NCI-H524 treated with DMSO at 0.1 percent for 48 hours (cell line): ENCODE results near the gene SGSM1.

Experiments
- DNase-seq: peaks from one replicate; lab custom pipeline; 2025; lab: John Stamatoyannopoulos, UW

Gene SGSM1, protein sequence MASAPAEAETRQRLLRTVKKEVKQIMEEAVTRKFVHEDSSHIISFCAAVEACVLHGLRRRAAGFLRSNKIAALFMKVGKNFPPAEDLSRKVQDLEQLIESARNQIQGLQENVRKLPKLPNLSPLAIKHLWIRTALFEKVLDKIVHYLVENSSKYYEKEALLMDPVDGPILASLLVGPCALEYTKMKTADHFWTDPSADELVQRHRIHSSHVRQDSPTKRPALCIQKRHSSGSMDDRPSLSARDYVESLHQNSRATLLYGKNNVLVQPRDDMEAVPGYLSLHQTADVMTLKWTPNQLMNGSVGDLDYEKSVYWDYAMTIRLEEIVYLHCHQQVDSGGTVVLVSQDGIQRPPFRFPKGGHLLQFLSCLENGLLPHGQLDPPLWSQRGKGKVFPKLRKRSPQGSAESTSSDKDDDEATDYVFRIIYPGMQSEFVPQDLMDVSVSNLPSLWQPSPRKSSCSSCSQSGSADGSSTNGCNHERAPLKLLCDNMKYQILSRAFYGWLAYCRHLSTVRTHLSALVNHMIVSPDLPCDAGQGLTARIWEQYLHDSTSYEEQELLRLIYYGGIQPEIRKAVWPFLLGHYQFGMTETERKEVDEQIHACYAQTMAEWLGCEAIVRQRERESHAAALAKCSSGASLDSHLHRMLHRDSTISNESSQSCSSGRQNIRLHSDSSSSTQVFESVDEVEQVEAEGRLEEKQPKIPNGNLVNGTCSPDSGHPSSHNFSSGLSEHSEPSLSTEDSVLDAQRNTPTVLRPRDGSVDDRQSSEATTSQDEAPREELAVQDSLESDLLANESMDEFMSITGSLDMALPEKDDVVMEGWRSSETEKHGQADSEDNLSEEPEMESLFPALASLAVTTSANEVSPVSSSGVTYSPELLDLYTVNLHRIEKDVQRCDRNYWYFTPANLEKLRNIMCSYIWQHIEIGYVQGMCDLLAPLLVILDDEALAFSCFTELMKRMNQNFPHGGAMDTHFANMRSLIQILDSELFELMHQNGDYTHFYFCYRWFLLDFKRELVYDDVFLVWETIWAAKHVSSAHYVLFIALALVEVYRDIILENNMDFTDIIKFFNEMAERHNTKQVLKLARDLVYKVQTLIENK

DNA sequence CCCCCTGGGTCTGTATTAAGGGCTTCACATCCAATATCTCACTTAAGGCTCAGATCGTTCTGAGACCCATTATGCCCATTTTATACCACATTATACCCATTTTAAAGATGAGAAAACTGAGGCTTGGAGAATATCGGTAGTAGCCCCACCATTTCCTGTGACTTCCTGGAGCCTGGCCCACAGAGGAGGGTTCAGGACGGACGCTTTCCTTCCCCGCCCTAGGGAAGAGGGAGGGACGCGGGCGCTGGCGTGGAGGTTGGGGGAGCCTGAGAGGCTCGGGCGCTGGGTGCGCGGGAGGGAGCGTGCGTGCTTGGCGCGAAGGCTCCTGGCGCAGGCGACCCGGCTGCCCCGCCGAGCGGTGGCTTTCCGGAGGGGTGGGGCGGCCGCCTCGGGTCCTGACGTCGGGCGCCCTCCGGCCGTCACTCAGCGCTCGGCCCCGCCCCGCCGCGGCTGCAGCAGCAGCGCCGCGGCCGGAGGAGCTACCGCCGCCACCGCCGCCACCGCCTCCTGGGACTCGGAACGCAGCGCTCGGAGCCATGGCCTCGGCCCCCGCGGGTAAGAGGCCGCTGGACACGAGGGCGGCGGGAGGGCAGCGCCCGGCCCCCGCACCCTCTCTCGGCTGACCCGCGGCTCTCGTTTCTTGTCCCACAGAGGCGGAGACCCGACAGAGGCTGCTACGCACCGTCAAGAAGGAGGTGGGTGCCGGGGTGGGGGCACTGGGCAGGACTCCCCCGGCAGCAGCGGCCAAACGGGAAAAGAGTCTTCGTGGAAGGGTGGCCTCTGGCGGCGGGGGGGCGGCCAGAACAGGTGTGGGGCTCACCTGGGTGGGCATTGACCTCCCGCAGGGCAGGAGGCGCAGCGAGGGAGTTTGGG, at the start of gene SGSM1:
Gene SGSM1 (plus strand): TSS at position 422 of the 873 bp plus-strand sequence. CDS start 115 bp downstream, at position 537.
- DNase-seq = no peak

DNA sequence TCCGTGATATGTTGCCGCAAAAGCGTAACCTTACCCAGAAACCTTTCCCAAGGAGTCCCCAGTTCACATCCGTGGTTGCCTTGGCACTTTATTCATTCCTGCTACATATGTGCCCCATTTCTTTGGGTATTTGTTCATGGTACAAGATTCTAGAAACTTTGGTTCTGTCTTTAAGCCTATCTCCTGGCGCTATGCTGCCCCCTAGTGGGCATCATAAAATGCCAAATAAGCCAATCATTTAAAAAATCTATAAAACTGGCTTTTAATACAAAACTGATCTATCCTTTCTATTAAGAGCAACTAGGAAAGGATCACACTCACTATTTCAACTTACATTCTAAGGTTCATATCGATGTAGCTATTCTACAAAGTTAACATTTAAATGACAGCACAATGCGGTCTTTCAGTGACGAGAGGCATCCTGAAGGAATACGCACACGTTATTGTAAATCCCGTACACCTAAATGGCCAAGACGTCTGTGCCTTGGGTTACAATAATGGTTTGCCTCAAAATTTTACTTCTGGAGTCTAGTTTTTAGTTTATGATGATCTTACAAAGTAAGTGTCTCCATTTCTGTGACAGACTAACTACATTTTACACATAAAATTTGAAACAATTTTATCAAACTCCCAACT, 47.7 kb upstream of the SGSM1 start:
- DNase-seq = peak; percentile 11

DNA sequence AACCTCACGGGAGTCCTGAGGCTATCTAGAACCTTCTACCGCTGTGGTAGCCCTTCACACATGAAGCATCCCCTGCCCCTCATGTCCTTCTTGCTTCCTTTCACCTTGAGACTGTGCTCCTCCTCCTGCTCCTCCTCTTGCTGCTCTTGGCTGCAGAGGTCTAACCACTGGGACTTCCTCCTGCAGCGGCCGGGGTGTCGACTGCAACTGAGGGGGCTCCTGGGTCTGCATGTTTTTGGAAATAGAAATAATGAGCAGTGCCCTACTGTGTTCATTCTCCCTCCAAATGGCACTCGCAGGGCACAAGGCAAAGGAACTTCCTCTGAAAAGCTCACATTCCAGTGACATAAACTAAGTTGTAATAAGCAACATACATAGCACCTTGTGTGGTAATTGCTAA, 46.2 kb upstream of the SGSM1 start:
- DNase-seq = no peak

DNA sequence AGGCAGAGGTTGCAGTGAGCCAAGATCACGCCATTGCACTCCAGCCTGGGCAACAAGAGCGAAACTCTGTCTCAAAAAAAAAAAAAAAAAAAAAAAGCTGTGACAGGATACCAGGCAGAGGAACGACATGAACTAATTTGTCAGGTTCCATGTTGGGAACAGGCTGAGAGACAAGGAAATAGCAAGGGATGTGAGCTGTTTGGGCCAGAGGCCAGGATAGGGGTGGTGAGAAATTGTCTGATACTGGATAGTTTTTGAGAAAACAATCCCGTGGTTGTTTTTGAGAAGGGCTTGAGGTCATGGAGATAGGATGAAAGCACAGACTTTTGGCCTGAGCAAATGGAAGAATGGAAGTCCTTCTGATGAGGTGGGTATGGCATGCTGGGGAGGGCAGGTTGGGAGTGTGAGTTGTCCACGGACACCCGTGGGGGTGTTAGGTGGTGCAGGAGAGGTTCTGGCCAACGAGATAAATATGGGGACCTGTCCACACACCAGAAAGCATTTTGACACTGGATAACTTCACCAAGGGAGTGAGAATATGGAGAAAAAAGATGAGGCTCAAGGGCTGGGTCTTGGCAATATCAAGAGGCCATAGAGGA, 45.2 kb upstream of the SGSM1 start:
- no peak for DNase-seq

DNA sequence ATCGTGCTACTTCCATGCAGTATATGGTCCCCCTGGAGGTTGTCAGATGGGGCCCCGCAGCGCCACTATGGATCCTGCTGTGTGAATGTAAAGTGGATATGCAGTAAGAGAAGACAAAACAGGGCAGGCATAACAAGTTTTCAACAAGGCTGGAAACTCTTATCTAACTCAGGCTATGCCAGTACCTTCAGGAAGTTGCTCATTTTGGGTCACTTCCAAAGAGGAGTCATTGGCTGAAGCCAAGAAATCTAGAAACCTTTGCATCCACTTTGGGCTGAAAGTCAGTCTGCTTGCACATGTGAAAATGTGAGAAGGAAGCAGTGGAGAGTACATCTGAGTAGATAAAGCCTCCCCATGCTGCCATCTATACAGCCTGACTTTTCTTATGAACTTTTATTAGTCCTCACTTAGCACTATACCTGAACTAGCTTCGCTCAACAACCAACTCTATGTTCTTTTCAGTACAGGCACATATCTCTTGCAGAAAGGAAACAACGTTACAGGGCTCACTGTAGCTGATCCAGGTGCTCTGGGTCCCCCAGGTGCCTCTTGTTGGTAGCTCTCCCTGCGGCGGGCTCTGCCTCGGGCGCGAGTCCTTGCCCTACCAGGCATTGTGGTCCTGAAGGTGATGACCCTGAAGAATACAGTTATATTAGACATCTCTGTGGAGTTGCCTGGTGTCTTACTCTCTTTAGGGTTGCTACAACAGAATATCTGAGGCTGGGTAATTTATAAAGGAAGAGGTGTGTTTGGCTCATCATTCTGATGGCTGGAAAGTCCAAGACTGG, 43.9 kb upstream of the SGSM1 start:
- no peak for DNase-seq

DNA sequence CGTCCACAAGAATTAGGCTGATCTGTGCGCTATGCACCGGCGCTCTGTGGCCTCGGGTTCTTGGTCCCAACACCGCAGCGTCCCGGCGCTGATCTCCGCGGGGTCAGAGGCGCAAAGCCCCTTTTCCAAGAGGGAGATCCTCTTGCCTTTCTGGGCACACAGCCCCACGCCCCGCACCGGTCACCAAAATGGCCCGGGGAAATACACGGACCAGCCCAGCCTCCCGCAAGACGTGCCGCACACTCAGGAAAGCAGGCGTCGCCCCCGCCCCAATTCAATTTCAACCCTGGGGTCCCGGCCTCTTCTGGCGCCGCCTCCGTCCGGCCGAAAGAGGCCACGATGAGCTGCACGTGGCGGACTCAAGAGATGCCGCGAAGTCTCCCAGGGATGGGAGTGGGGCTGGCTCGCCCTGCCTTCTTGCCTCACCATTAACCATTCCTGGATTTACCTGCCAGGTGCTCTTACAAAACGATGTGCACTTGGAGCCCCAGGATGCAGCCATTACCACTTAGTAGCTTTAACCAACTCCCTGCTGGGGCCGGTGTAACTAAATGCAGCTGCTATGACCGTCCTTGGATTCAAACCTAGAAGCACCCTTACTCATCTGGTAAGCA, 42.0 kb upstream of the SGSM1 start:
- DNase-seq = no peak

DNA sequence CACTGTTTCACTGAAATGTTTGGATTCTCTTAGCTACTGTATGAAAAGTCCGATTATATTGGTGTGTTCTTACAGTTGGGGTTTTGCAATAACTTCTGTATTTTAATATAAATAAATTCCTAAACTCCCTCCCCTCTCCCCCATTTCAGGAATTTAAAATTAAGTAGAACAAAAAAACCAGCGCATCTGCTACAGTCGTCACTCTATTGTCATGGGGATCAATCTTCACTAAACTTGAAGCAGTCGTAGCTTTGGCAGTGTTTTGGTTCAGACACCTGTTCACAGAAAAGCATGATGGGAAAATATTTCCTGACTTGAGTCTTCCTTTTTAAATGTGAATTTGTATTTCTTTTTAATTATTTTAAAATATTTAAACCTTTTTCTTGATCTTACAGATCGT, 40.8 kb upstream of the SGSM1 start:
- DNase-seq = no peak

DNA sequence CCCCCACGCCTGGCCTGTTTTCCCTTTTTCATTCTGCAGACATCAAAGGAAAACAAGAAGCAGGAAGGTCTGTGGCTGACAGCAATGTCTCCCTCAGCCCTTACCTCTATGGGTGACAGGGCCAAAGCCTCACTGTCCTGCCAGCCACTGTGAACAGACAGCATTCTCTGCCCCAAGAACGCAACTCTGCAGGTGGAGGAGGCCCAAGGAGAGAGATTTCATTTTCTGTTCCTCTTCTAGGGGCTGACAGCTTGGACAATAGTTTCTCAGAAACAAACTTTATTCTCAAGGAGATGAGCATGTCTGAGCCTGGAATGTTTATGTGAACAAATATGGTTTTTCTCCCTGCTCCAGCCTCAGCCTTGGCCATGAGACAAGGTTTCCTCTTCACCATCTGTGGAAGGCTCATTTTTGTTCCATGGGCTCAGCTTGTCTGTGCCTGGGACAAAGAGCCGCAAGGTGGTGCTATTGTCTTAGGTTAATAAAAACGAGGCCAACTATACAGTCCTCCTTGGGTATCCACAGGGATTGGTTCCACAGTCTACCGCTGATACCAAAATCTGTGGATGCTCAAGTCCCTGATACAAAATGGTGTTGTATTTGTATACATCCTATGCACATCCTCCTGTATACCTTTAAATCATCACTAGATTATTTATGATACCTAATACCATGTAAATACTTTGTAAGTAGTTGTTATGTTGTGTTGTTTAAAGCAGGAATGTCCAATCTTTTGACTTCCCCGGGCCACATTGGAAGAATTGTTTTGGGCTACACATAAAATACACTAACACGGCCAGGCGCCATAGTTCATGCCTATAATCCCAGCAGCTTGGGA, 37.3 kb upstream of the SGSM1 start:
- DNase-seq = peak; percentile 20

DNA sequence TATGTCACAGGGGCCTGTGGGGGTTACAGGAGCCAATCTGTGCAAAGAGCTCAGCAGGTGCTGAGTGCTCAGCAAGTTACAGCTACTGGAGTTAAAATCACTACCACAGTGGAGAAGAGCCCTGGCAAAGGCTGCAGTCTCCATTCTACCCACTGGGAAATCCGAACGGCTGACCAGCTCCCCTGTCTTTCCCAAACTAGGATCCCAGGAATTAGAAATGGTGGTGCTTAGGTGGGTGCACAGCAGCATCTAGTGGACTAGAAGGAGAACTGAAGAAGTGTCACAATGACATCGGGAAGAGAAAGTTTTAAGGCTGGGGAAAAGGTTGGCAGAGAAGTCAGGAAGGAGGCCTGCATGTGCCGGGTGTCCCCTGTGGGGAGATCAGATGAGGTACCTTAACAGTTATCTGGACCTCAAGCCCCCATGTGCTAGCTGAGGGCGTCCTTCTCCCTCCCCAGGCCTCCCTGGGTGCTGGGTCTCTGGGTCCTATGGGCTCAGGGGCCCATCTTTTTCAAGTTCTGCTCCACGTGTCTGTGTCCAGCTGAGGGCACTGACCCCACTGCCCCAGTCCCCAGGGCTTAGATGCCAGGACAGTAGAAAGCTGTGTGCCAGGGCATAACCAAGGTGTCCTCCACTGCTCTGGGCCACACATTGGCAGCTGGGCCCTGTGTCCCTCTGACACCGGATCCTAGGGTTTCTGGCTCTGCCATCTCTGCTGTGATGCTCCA, 33.4 kb upstream of the SGSM1 start:
- DNase-seq = peak; percentile 38

DNA sequence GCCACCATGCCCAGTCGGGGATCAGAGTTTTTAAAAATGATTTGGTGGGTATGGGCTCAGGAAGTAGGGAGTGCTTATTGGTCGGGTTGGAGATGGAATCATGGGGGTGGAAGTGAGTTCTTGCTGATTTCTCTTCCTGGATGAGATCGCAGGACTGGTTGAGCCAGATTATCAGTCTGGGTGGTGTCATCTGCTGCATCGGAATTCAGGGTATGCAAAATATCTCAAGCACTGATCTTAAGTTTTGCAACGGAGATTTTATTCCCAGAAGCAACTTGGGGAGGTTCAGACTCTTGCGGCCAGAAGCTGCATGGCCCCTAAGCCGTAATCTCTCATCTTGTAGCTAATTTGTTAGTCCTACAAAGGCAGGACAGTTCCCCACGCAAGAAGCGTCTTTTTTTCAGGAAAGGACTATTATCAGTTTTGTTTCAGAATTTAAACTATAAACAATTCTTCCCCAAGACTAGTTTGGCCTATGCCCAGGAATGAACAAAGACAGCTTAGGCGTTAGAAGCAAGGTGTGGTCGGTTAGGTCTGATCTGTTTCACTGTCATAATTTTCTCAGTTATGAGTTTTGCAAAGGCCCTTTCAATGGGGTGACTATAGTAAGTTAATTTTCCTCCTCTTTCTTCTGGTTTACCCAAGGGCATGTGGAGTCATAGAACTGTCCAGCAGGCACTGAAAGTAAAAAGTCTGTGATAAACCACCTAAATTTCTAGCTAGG, 30.1 kb upstream of the SGSM1 start:
- DNase-seq = no peak

DNA sequence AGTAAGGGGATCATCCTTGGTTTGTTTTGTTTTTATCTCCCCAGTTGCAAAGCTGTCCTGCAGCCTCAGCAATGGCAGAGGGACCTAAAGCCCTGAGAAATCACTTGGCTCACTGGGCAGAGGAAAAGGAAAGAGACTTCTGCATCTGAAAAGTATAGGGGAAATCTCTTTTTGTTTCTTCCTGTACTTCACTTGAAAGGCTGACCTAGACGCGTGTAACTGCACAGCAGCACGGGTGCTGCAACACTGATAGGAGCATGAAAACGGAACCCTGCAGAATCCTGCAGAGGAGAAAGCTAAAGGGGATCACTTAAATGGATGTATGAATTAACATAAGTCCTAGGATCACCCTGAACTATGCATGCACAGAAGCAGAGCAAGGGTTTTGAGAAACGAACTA, 29.5 kb upstream of the SGSM1 start:
- no peak for DNase-seq

DNA sequence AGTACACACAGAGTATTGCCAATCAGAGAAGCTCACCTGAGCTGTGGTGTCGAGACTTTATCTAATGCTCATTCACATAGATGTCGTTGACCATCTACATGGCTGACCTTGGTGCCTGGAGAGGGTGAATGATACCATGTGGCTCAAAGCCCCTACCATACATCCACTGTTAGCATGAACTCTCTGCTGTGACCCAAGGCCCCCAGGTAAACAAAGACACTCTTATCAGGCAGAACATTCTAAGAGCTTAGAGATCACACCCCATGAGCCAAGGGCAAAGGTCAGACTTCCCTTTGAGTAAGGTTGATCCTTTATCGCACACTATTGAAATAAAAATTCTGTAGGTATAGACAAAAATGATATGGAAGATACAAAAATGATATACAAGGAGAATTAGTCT, 16.5 kb upstream of the SGSM1 start:
- DNase-seq = no peak

DNA sequence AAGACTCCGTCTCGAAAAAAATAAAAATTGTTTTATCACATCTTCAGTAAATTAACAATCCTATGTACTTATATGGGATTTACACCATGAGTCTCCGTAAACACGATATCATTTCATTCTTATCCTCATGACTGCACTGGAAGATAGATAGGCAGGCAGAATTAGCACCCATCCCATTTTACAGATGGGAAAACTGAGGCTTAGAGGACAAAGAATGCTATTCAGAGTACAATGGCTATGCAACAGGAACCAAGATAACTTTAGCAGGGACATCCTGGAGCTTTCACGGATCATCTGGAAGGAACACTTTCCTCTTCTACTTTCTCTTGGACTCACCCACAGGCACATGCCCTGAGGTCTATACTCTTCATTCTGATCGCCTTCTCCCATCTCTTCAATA, 14.6 kb upstream of the SGSM1 start:
- no peak for DNase-seq

DNA sequence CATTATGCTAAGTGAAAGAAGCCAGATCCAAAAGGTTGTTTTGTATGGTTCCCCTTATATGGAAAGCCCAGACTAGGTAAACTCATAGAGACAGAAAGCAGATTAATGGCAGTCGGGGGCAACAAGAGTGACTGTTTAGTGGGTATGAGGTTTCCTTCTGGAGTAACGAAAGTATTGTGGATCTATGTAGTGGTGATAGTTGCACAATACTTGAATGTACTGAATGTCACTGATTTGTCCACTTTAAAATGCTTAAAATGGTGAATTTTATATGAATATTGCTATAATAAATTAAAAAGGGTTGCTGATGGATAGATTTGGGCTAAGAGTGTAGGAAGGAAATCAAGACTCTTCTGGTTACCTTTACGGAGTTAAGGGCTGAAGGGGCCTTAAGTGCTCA, 10.0 kb upstream of the SGSM1 start:
- DNase-seq = no peak

DNA sequence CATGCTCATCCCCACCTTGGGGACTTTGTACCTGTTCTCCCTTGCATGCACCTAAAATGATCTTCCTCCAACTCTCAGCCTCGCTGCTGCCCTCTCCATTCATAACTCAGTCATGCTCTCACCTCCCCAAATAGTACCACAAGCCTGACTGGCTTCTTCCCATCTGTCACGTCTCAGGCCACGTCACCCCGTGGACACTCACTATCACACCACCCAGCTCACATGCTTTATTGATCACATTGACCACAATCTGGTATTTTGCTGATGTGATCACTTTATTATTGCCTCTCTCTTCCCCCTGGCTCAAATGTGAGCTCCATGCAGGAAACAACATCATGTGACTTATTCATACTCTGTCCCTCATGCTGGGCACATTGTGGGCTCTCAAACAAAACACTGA, 9.2 kb upstream of the SGSM1 start:
- DNase-seq = no peak

DNA sequence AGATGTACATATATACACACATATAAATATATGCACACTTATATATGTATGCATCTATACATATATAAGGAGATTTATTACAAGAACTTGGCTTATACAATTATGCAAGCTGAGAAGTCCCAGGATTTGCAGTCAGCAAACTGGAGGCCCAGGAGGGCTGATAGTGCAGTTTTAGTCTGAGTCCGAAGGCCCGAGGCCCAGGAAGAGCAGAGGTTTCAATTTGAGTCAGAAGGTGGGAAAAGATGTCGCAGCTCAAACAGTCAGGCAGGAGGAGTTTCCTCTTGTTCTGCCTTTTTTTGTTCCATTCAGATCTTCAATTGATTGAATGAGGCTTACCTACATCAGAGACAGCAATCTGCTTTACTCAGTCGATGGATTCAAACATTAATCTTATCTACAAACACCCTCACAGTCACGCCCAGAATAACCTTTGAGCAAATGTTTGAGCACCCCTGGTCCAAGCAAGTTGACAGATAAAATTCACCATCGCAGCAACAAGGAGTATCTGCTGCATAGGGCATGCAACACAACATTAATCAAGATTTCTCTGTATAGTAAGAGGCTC, 4.0 kb upstream of the SGSM1 start:
- DNase-seq = no peak

DNA sequence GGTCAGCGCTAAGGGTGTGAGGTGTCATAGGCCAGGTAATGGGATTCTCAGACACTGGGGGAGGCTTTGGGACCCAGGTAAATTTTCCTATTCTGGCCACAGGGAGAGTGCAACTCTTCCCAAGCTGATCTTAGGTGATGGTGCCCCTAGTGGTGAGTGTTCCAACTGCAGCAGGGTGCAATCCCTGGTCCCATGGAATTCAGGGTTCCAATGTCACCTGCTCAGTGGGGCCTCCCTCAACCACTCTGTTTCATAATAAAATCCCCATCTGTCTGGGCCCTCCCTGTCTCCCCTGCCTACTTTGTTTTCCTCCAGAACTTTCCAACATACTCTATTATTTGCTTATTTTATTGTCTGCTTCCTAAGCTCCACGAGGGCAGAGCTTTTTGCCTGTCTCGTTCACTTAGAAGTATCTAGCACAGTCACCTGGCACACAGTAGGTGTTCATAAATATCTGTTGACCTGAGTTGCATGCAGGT, 2.9 kb upstream of the SGSM1 start:
- DNase-seq = no peak
